NCI-H2171 treated with DMSO at 0.1 percent for 48 hours (cell line): ENCODE data around the gene RAD54L.
A peak's percentile ranks its signal among the peaks of the same experiment; 100 is the strongest.
"Not testable (repeated sequence)": the region's sequence is repeated elsewhere in the genome, so short reads cannot be mapped to it uniquely, and the experiment has no call there.

ENCODE experiments used
- DNase-seq: peaks from one replicate; lab custom pipeline; 2025; lab: John Stamatoyannopoulos, UW

The RAD54L gene

DNA sequence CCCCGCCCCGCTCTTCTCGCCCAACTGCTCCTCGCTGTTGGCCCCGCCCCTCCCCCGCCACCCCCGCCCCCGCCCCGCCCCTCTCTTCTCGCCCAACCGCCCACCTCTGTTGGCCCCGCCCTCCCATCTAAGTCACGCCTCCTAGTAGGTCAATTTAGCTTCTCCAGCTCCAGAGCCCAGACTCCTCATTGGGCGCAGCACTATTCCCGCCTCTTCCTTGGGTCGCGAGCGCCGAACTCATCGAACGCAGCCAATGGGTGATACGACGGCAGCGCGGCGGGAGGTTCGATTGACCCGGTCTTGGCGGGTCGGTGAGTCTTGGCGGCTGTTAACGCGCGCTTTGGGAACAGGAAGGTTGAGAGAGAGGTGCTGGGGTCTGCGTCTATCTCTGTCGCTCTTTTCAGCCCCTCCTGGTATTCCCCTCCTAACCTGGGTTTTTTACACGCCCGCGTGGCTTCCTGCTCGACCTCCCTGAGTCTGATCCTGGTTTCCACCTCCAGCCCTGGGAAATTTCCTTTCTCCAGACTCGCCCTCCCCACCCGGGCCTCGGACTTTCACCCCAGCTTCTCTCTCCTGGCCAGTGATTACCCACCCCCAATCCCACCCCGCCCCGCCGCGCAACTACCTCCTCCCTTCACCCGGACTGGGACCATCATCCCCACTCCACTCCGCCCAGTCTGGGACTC is at the start of gene RAD54L:
RAD54L (plus strand) TSS at position 328 of the 686 bp plus-strand sequence. CDS start 643 bp downstream, outside the sequence.
- peak; percentile 99 for DNase-seq

GRCh38 chr1:46197964-46198811 is 49.4 kb upstream of the RAD54L start, which contains the start of gene POMGNT1:
TSS of gene POMGNT1 (minus strand) at chr1:46198434. CDS start at chr1:46197821, 613 bp downstream.
- peak; percentile 55 for DNase-seq

GRCh38 chr1:46199233-46199749 is 48.3 kb upstream of the RAD54L start:
- DNase-seq = no peak

GRCh38 chr1:46203738-46204405 is 43.7 kb upstream of the RAD54L start:
- no peak for DNase-seq

- DNase-seq = peak; percentile 48
These were observed 43.2 kb upstream of the RAD54L start for GRCh38 chr1:46204406-46204742.

- no peak for DNase-seq
These were observed 42.4 kb upstream of the RAD54L start for GRCh38 chr1:46205141-46205540.

- no peak for DNase-seq
These were observed 41.8 kb upstream of the RAD54L start for GRCh38 chr1:46205791-46206190.

- DNase-seq = no peak
These were observed 41.2 kb upstream of the RAD54L start for GRCh38 chr1:46206399-46206798.

GRCh38 chr1:46210561-46210960 is 37.0 kb upstream of the RAD54L start:
- DNase-seq = peak; percentile 49

DNA sequence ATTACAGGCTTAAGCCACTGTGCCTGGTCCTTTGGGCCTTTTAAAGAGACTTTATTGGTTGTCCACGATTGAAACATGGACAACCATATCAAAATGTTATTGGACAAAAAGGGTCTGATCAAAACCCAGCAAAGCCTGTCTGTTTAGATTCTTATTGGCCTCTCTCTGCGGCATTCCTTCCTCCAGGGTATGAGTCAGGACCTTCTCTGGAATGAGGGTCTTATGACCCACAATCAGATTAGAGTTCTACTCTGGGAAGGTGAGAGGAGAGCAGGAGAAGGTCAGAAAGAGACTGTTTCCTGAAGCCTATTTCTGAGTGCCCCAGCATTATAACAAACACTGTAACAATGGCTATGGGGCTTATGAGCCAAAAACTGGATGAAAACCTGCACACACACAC is 36.5 kb upstream of the RAD54L start:
- DNase-seq = no peak

- no peak for DNase-seq
These were observed 32.1 kb upstream of the RAD54L start for GRCh38 chr1:46215504-46215903.

DNA sequence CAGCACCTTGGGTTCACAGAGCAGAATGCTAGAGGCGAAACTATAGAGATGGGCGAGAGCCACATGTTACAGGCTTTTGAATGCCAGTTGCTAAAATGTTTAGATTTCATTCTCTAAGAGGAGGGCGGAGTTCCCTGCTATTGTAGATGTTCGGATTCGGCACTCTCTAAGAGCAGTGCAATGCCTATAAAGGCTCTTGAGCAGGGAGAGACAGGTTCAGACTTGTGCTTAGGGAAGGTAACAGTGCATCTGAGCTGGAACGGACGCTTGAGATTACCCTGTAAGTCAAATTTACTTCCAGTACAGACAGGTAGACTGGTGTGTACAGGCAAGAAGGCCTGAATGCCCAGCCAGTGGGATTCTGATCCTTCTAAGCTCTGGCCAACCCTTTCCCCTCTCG is 29.1 kb upstream of the RAD54L start:
- peak; percentile 78 for DNase-seq

DNA sequence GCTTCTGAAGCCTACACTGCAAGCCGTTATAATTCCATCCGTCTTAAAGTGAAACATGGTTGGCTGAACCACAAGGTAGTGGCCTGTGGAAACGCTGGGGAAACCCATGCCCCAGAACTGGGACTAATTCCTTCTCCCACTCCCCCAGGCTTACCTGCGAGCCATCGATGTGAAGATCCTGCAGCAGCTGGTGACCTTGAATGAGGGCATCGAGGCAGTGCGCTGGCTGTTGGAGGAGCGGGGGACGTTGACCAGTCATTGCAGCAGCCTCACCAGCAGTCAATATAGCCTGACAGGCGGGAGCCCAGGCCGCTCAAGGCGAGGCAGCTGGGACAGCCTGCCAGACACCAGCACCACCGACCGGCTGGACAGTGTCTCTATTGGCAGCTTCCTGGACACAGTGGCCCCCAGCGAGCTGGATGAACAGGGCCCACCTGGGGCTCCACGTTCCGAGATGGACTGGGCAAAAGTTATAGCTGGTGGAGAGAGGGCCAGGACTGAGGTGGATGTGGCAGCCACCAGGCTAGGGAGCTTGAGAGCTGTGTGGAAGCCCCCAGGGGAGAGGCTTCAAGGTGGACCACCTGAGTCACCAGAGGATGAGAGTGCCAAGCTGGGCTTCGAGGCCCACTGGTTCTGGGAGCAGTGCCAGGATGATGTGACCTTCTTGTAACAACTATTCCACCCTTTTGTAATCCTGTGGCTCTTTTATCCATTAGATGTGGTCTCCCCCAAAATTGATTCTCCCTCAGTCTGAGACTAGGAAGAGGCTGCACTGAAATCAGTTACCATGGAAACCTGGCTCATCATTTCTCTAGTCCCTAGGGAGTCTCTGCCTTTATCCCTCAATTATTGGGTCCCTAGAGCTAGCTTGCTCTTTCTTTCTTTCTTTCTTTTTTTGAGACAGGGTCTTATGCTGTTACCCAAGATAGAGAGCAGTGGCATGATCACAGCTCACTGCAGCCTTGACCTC is 27.7 kb upstream of the RAD54L start:
- peak; percentile 16 for DNase-seq

DNA sequence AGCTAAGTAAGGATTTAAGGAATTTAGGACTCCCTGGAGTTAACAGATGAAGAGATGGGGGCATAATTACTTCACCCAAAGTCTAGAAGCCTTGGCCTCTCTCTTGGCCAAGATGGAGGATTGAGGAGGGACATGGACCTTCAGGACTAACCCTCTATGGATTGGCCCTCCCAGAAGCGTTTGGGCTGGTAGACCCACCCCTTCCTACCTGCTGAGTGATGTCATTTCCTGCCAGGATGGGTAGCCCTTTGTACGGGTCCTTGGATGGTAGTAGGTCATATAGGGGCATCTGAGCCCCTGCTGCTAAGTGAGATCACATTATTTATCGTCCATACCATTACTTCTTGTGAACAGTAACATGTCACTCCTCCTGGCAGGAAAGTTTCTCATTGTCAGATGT is 26.8 kb upstream of the RAD54L start:
- no peak for DNase-seq

DNA sequence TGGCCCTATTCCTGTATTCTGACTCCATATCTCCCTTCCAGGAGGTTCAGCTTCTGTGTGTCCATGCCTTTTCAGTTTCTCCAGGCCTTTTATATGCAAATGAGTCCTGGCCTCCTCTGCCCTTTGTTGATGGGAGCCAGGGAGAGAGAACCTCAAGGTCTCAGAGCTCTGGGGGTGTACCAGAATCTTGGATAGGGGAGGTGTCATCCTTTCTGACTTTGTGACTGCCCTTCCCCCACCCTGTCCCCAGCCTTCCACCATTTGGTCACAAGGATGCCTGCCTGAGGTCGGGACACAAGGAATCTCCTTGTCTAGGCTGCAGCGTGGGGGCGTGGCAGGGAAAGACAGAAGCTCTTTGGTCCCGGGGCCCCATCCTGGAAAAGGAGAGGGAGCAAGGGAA is 25.8 kb upstream of the RAD54L start:
- DNase-seq = no peak

GRCh38 chr1:46223055-46223454 is 24.5 kb upstream of the RAD54L start:
- not testable (repeated sequence) for DNase-seq

GRCh38 chr1:46223472-46223943 is 24.1 kb upstream of the RAD54L start:
- DNase-seq = peak; percentile 80

DNA sequence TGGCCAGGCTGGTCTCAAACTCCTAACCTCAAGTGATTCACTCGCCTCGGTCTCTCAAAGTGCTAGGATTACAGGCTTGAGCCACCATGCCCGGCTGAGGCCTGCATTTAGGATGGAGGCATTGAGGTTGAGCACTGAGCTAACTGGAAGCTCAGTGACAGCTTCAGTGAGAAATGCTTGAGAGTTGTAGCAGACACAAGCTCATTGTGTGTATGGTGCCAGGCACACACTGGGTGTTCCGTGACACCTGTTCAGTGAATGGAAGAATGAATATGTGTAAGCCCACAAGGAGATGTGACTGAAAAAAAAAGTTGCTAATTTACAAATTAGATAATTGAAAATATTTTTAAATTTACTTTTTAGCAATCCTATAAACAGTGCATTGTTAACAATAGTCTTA is 22.6 kb upstream of the RAD54L start:
- DNase-seq = no peak

- DNase-seq = not testable (repeated sequence)
These were observed 16.3 kb upstream of the RAD54L start for GRCh38 chr1:46231231-46231630.

DNA sequence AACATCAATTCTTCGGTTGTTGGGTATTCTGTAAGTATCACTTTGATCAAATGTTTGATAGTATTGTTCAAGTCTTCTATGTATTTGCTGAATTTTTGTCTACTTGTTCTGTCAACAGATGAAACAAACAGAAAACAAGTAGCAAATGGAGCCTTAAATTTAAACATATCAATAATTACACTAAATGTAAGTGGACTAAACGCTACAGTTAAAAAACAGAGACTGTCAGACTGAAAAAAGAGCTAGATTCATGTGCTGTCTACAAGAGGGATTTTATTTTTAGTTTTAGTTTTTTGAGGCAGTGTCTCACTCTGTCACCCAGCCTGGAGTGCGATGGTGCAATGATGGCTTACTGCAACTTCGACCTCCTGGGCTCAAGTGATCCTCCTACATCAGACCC is 10.7 kb upstream of the RAD54L start:
- no peak for DNase-seq

DNA sequence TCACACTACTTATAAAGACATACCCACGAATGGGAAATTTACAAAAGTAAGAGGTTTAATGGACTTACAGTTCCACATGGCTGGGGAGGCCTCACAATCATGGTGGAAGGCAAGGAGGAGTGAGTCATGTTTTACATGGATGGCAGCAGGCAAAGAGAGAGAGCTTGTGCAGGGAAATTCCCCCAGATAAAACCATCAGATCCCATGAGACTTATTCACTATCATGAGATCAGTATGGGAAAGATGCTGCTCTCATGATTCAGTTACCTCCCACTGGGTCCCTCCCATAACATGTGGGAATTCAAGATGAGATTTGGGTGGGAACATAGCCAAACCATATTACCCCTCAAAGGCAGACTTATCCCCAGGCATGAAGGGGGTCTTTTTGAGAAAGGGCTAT is 8.7 kb upstream of the RAD54L start:
- not testable (repeated sequence) for DNase-seq
